ENCODE data around the gene PHOSPHO1. TPM values are rescaled to one million over a fixed set of nuclear protein-coding genes. Genes with fewer than 3 reads are reported as not detected.

Gene PHOSPHO1
- total and polyA plus RNA-seq, 2 experiments from 2014 or later = 0.54 TPM; not detected in 1

GRCh38 chr17:49223517-49224197 is 6.9 kb downstream of the PHOSPHO1 start:
- no peak overlapping the region for H3K27ac ChIP-seq
- H3K4me2 ChIP-seq = peak overlapping the region; percentile 77
- no peak overlapping the region for H2AFZ ChIP-seq
- H3K4me3 ChIP-seq = no peak overlapping the region
- H3K9me2 ChIP-seq (replicated peaks; ENCODE audit: insufficient read depth) = no peaks in the 10 kb centered on the region
- H3K79me2 ChIP-seq = no peaks in the 10 kb centered on the region
- no peaks in the 10 kb centered on the region for H3K9me3 ChIP-seq (ENCODE audit: low read depth)
- H3K27me3 ChIP-seq = peaks cover 59% of the 10 kb centered on the region
- H3K36me3 ChIP-seq (replicated peaks; ENCODE audit: insufficient read depth, low read depth) = no peaks in the 10 kb centered on the region
- no peaks in the 10 kb centered on the region for H4K20me1 ChIP-seq (ENCODE audit: insufficient read depth, poor library complexity, severe bottlenecking)
- TF ChIP-seq EZH2phosphoT487 (IDR thresholded peaks at IDR 0.05; ENCODE audit: low read depth, severe bottlenecking, unreplicated experiment) (no peak), CTCF (IDR thresholded peaks at IDR 0.05; ENCODE audit: poor library complexity) (peak; percentile 80), EZH2 (IDR thresholded peaks at IDR 0.05; ENCODE audit: borderline replicate concordance) (no peak)
- WGBS (ENCODE audit: low lambda C conversion rate, missing lambda C conversion rate) = 4% methylated on average over 28 of the region's 31 CpGs
- peak; percentile 57 for DNase-seq (ENCODE audit: low spot score)
- H3K4me1 ChIP-seq (ENCODE audit: insufficient read depth) = peaks cover 11% of the 10 kb centered on the region

DNA sequence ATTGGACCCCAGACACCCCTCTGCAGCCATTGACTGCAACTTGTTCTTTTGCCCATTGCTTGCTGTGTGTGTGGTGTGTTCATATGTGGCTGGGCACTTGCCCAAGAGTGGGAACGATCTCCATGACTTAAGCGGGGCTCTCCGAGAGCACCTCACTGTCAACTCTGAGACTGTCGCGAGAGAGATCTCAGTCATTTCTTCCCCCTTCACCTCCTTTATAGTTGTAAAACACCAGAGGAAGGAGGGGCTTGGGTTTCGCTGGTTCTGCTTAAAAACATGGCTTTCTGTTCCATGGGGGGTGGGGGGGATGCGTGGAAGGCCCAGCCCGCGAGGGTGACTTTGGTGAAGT is 7.4 kb downstream of the PHOSPHO1 start:
- no peak overlapping the region for H3K4me2 ChIP-seq

DNA sequence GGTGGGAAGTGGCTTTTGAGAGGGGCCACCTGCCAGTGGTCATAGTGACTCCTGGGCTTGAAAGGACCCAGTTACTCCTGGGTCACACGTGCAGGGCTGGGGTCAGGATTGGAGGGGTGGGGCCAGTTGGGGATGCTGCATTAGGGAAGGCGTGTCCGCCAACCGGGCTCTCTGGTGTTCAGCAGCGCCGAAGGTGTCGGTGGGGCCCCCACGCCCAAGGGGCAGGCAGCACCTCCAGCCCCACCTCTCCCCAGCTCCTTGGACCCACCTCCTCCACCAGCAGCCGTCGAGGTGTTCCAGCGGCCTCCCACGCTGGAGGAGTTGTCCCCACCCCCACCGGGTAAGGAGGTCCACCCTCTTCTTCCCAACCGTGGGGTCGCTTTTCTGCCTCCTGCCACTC is 10.6 kb downstream of the PHOSPHO1 start:
- H3K9me2 ChIP-seq (replicated peaks; ENCODE audit: insufficient read depth) = no peaks in the 10 kb centered on the region
- no peak overlapping the region for H3K4me2 ChIP-seq
- no peaks in the 10 kb centered on the region for H3K36me3 ChIP-seq (replicated peaks; ENCODE audit: insufficient read depth, low read depth)
- H2AFZ ChIP-seq = no peak overlapping the region
- peaks cover 11% of the 10 kb centered on the region for H3K4me1 ChIP-seq (ENCODE audit: insufficient read depth)
- peaks cover 35% of the 10 kb centered on the region for H3K27me3 ChIP-seq
- no peak for DNase-seq (ENCODE audit: low spot score)
- no peak overlapping the region for H3K4me3 ChIP-seq
- H3K9me3 ChIP-seq (ENCODE audit: low read depth) = no peaks in the 10 kb centered on the region
- no peaks in the 10 kb centered on the region for H4K20me1 ChIP-seq (ENCODE audit: insufficient read depth, poor library complexity, severe bottlenecking)
- H3K79me2 ChIP-seq = no peaks in the 10 kb centered on the region
- WGBS (ENCODE audit: low lambda C conversion rate, missing lambda C conversion rate) = 78% methylated on average over 3 of the region's 15 CpGs
- no peak overlapping the region for H3K27ac ChIP-seq
- TF ChIP-seq CTCF (IDR thresholded peaks at IDR 0.05; ENCODE audit: poor library complexity) = no peak
- no peak for TF ChIP-seq EZH2 (IDR thresholded peaks at IDR 0.05; ENCODE audit: borderline replicate concordance)
- TF ChIP-seq EZH2phosphoT487 (IDR thresholded peaks at IDR 0.05; ENCODE audit: low read depth, severe bottlenecking, unreplicated experiment) = no peak

More for the DNA sequence above, 7.4 kb downstream of the PHOSPHO1 start:
- Histone ChIP-seq H3K36me3 (replicated peaks; ENCODE audit: insufficient read depth, low read depth) (no peaks in the 10 kb centered on the region), H3K79me2 (no peaks in the 10 kb centered on the region), H3K27me3 (peaks cover 59% of the 10 kb centered on the region), H3K4me3 (no peak overlapping the region), H2AFZ (no peak overlapping the region), H3K4me1 (ENCODE audit: insufficient read depth) (peaks cover 11% of the 10 kb centered on the region), H3K27ac (no peak overlapping the region), H3K9me3 (ENCODE audit: low read depth) (no peaks in the 10 kb centered on the region), H4K20me1 (ENCODE audit: insufficient read depth, poor library complexity, severe bottlenecking) (no peaks in the 10 kb centered on the region), H3K9me2 (replicated peaks; ENCODE audit: insufficient read depth) (no peaks in the 10 kb centered on the region)
- WGBS (ENCODE audit: low lambda C conversion rate, missing lambda C conversion rate) = 33% methylated on average over 9 of the region's 9 CpGs
- TF ChIP-seq CTCF (IDR thresholded peaks at IDR 0.05; ENCODE audit: poor library complexity) = no peak
- TF ChIP-seq EZH2 (IDR thresholded peaks at IDR 0.05; ENCODE audit: borderline replicate concordance) = no peak
- TF ChIP-seq EZH2phosphoT487 (IDR thresholded peaks at IDR 0.05; ENCODE audit: low read depth, severe bottlenecking, unreplicated experiment) = no peak
- no peak for DNase-seq (ENCODE audit: low spot score)

Measured in hepatocyte (in vitro differentiated cells).